Psoas muscle (tissue), 8 donors: ENCODE results near the gene STX1B. TPM values are rescaled to one million over a fixed set of nuclear protein-coding genes. Genes with fewer than 3 reads are reported as not detected.
"Not testable (repeated sequence)": the region's sequence is repeated elsewhere in the genome, so short reads cannot be mapped to it uniquely, and the experiment has no call there.

ENCODE experiments used
- ATAC-seq, 4 donors: fragments of 200-7000 bp; cut with Tn5 transposase; one replicate each; pipeline ENCODE4 v1.9.1; 2020; ENCODE audit warnings: moderate library complexity in 3 of 4, mild to moderate bottlenecking in 2 of 4
- DNase-seq, 2 donors: peaks; one replicate each; pipeline ENCODE4 v3.0.0-alpha.2; 2020
- H3K27ac ChIP-seq: fragments of 200-600 bp; one replicate; pipeline ENCODE4 v1.8.0; 2022
- H3K27me3 ChIP-seq, 3 donors: fragments of 200-600 bp in 1 of 3; one replicate each; pipeline versions ENCODE4 v1.6.1 to v1.8.0; 2013 to 2022; ENCODE audit warnings: low read length in 2 of 3, mild to moderate bottlenecking in 2 of 3, moderate library complexity in 1 of 3; ENCODE audit not compliant: insufficient read depth in 3 of 3
- H3K36me3 ChIP-seq, 2 donors: fragments of 200-600 bp in 1 of 2; one replicate each; pipeline versions ENCODE4 v1.6.1 to v1.8.0; 2013 to 2022; ENCODE audit warnings: low read depth in 1 of 2, mild to moderate bottlenecking in 1 of 2, moderate library complexity in 1 of 2; ENCODE audit not compliant: insufficient read depth in 1 of 2
- H3K4me1 ChIP-seq: fragments of 200-600 bp; one replicate; pipeline ENCODE4 v1.8.0; 2022
- H3K4me3 ChIP-seq: fragments of 200-600 bp; one replicate; pipeline ENCODE4 v1.8.0; 2022; ENCODE audit warnings: mild to moderate bottlenecking
- H3K9me3 ChIP-seq: fragments of 200-600 bp; one replicate; pipeline ENCODE4 v1.8.0; 2022
- WGBS, 3 donors: extraction: QIAGEN DNeasy Blood & Tissue Kit; methylation state at CpG; one replicate each; pipeline versions ENCODE4 v1.1.6 to v1.1.7; 2013; 5-methylcytosine and 5-hydroxymethylcytosine counted together
- intact Hi-C, 2 donors: fragments of 100-400 bp; cut with DNase I; formaldehyde crosslinking; loops; one replicate each; pipeline versions ENCODE4 v1.11.0 to v1.14.2; 2022
- polyA plus RNA-seq, 3 donors: library from polyadenylated mRNA; stranded (reverse); fragments of 200-250 nt; gene quantifications; one replicate each; pipeline ENCODE4 v1.2.3, GENCODE V29; 2013
- total RNA-seq, 4 donors: library from RNA; stranded (reverse); fragmentation: NEBNext Ultra II Directional in 2 of 4; extraction: Animal tissue kit (Norgen Biotek cat#: 25700) in 2 of 4; gene quantifications; one replicate each; pipeline versions ENCODE4 v1.2.1 to v1.2.4, GENCODE V29; 2021 to 2023
- TF ChIP-seq, protein P1 (sequence below): fragments of 200-600 bp; IDR thresholded peaks from one replicate; pipeline ENCODE4 v1.8.0; 2022; ENCODE audit warnings: antibody characterized with exemption
- donor health status: healthy with polysubstance abuse.
- donor health status: DM: no; HTN: no; CAD: no; lungs with moderate emphysema.
- donor health status: Bipolar disorder and iron deficiency.
- donor health status: healthy.
- donor health status: DM: yes; HTN: yes; CAD: no.
- donor health status: DM: no; HTN: no; CAD: no.
- donor health status: DM: no; HTN: no; CAD: no.
- donor health status: DM: yes; HTN: yes; CAD: no.

STX1B gene
- total and polyA plus RNA-seq, 7 donors, result 0.04 to 0.64 (median 0.12) TPM; not detected in 1

DNA sequence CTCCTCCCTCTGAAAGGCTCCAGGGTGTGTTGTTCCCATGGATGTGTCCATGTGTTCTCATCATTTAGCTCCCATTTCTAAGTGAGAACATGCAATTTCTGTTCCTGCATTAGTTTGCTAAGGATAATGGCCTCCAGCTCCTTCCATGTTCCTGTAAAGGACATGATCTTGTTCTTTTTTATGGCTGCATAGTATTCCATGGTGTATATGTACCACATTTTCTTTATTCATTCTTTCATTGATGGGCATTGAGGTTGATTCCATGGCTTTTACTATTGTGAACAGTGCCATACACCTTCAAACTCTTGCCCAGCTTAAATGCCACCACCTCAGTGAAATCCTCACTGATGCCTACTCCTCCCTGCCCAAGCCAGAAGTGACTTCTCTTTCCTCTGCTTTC is 66.1 kb downstream of the STX1B start:
- H3K9me3 ChIP-seq, result no peaks in the 10 kb centered on the region
- TF ChIP-seq, protein P1, sequence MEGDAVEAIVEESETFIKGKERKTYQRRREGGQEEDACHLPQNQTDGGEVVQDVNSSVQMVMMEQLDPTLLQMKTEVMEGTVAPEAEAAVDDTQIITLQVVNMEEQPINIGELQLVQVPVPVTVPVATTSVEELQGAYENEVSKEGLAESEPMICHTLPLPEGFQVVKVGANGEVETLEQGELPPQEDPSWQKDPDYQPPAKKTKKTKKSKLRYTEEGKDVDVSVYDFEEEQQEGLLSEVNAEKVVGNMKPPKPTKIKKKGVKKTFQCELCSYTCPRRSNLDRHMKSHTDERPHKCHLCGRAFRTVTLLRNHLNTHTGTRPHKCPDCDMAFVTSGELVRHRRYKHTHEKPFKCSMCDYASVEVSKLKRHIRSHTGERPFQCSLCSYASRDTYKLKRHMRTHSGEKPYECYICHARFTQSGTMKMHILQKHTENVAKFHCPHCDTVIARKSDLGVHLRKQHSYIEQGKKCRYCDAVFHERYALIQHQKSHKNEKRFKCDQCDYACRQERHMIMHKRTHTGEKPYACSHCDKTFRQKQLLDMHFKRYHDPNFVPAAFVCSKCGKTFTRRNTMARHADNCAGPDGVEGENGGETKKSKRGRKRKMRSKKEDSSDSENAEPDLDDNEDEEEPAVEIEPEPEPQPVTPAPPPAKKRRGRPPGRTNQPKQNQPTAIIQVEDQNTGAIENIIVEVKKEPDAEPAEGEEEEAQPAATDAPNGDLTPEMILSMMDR, result no peak
- H3K27ac ChIP-seq, result no peak overlapping the region
- peaks cover 11% of the 10 kb centered on the region for H3K4me1 ChIP-seq
- H3K4me3 ChIP-seq, result no peak overlapping the region
- DNase-seq (no peak), ATAC-seq (no peak)
- peaks cover 0 to 23% of the 10 kb centered on the region in 2 donors for H3K36me3 ChIP-seq
- no peaks in the 10 kb centered on the region for H3K27me3 ChIP-seq
- intact Hi-C loops, result no loop called here

DNA sequence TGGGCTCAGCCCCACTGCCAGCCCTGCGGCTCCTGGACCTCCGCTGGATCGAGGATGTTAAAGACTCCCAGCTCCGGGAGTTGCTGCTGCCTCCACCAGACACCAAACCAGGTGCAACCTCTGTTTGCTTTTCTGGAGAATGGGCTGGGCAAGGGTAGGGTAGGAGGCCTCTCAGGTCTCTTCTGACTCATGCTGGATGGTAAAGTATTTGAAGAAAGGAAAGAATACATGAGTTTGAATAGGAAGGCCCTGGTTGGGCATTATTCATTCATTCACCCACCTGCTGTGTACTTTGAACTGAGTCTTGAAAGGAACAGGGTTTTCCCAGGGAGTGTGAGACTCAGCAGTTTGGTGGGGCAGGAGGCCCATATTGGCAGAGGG is 68.0 kb downstream of the STX1B start:
- H3K36me3 ChIP-seq, result peaks cover 0 to 23% of the 10 kb centered on the region in 2 donors

DNA sequence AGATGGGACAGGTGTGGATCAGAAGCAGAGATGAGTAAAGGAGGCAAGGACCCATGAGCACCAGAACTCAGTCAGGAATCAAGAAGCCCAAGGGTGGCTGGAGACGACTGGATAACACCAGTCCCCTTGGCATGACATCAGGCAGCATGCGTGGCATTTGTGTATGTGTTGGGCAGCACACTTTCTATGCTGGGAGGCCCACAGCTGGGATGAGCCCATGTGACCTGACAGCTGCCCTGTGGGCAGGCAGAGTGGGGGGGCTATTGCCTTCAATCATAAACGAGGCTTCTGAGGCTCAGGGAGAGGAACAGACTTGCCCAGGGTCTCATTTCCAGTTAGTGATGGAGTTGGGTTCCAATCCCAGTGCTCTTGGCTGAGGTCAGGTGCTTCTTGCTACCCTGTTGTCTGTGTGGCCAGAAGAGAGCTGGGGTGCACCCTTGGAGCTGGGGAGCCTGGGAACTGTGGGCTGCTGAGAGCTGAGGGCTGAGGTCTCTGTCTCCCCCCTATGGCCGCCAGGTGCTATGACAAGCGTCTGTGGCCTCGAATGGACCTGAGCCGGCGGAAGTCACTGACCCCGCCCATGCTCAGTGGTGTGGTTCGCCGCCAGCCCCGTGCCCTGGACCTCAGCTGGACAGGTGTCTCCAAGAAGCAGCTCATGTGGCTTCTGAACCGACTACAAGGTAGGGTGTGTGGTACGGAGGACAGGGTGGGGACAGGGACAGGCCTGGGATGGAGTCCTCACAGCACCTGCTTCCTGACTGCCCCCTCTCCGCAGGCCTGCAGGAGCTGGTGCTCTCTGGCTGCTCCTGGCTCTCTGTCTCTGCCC is 68.6 kb downstream of the STX1B start:
- DNase-seq (peak; percentile 76 to 87), ATAC-seq (peak; percentile 91 to 95 (median 92))
- TF ChIP-seq, protein P1, result peak; percentile 74
- peaks cover 11% of the 10 kb centered on the region for H3K4me1 ChIP-seq
- 18 to 28% (median 22%) methylated on average over 15 of the region's 15 CpGs for WGBS, 3 donors
- intact Hi-C loops, result no loop called here
- no peaks in the 10 kb centered on the region for H3K27me3 ChIP-seq
- peaks cover 0 to 23% of the 10 kb centered on the region in 2 donors for H3K36me3 ChIP-seq
- H3K9me3 ChIP-seq, result no peaks in the 10 kb centered on the region
- peak overlapping the region; percentile 67 for H3K27ac ChIP-seq
- no peak overlapping the region for H3K4me3 ChIP-seq

More for the DNA sequence above, 68.0 kb downstream of the STX1B start:
- intact Hi-C loops, result no loop called here
- ATAC-seq (no peak), DNase-seq (no peak)
- Histone ChIP-seq H3K9me3 (no peaks in the 10 kb centered on the region), H3K4me3 (no peak overlapping the region), H3K4me1 (peaks cover 11% of the 10 kb centered on the region), H3K27me3 (no peaks in the 10 kb centered on the region), H3K27ac (peak overlapping the region; percentile 67)
- TF ChIP-seq, protein P1, result no peak
- WGBS, 3 donors, result 86 to 91% (median 87%) methylated on average over 4 of the region's 4 CpGs

DNA sequence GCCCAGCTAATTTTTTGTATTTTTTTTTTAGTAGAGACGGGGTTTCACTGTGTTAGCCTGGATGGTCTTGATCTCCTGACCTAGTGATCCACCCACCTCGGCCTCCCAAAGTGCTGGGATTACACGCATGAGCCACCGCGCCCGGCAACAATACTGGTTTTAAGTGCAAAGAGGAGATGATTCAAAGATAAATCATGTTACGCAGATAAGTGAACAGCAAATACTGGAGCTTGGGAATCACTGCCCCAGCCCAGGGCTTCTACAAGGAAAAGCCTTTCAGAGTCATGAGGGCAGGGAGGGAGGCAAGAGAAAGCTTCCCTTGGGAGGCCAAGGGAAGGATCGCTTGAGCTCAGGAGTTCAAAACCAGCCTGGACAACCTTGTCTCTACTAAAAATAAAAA is 70.9 kb downstream of the STX1B start:
- peaks cover 11% of the 10 kb centered on the region for H3K4me1 ChIP-seq
- H3K27ac ChIP-seq, intact Hi-C loops, H3K9me3 ChIP-seq, DNase-seq, H3K4me3 ChIP-seq, H3K27me3 ChIP-seq, ATAC-seq: not testable (repeated sequence)
- 89 to 94% (median 91%) methylated on average over 8 of the region's 8 CpGs for WGBS, 3 donors
- H3K36me3 ChIP-seq, result peaks cover 0 to 24% of the 10 kb centered on the region in 2 donors

Other genes with a start within 250 kb of the STX1B start
- gene CFAP119, start 248.6 kb downstream of the STX1B start, total RNA-seq, result 1 to 10 TPM in 1 of 4 donors, under 1 TPM in 3; 0.52 to 2.4 (median 0.78) TPM
- 1 to 10 TPM in 1 of 3 donors, under 1 TPM in 2; 0.48 to 3.0 (median 0.63) TPM for gene CFAP119, start 248.6 kb downstream of the STX1B start, polyA plus RNA-seq
- gene RNF40, start 248.3 kb downstream of the STX1B start, total RNA-seq, result 10 to 100 TPM; 26.8 to 49.1 (median 36.5) TPM
- 10 to 100 TPM; 29.1 to 42.2 (median 33.2) TPM for gene RNF40, start 248.3 kb downstream of the STX1B start, polyA plus RNA-seq
- 10 to 100 TPM in 3 of 4 donors, 1 to 10 TPM in 1; 5.3 to 15.9 (median 13.1) TPM for gene ZNF629, start 223.4 kb downstream of the STX1B start, total RNA-seq
- 1 to 10 TPM; 1.5 to 7.8 (median 4.4) TPM for gene ZNF629, start 223.4 kb downstream of the STX1B start, polyA plus RNA-seq
- 10 to 100 TPM; 13.9 to 18.1 (median 15.1) TPM for gene BCL7C, start 116.6 kb downstream of the STX1B start, total RNA-seq
- gene BCL7C, start 116.6 kb downstream of the STX1B start, polyA plus RNA-seq, result 10 to 100 TPM; 18.9 to 40.9 (median 30.2) TPM
- gene CTF1, start 114.0 kb downstream of the STX1B start, total RNA-seq, result 10 to 100 TPM in 1 of 4 donors, 1 to 10 TPM in 3; 8.5 to 16.6 (median 9.4) TPM
- gene CTF1, start 114.0 kb downstream of the STX1B start, polyA plus RNA-seq, result 1 to 10 TPM; 4.9 to 5.5 (median 5.2) TPM
- gene FBXL19, start 87.1 kb downstream of the STX1B start, total RNA-seq, result 1 to 10 TPM; 3.4 to 4.2 (median 4.1) TPM
- 1 to 10 TPM; 2.8 to 5.4 (median 2.8) TPM for gene FBXL19, start 87.1 kb downstream of the STX1B start, polyA plus RNA-seq
- gene ORAI3, start 61.6 kb downstream of the STX1B start, total RNA-seq, result 1 to 10 TPM; 3.6 to 5.8 (median 5.5) TPM
- gene ORAI3, start 61.6 kb downstream of the STX1B start, polyA plus RNA-seq, result 1 to 10 TPM; 3.5 to 6.0 (median 4.0) TPM
- gene SETD1A, start 52.9 kb downstream of the STX1B start, total RNA-seq, result 10 to 100 TPM; 13.3 to 19.0 (median 16.2) TPM
- 10 to 100 TPM in 1 of 3 donors, 1 to 10 TPM in 2; 7.9 to 15.9 (median 9.4) TPM for gene SETD1A, start 52.9 kb downstream of the STX1B start, polyA plus RNA-seq
- gene HSD3B7, start 25.4 kb downstream of the STX1B start, total RNA-seq, result 10 to 100 TPM in 1 of 4 donors, 1 to 10 TPM in 3; 3.2 to 12.8 (median 5.4) TPM
- gene HSD3B7, start 25.4 kb downstream of the STX1B start, polyA plus RNA-seq, result 1 to 10 TPM; 3.5 to 4.9 (median 4.1) TPM
- gene STX4, start 22.9 kb upstream of the STX1B start, total RNA-seq, result 10 to 100 TPM; 47.6 to 57.8 (median 51.6) TPM
- 100 to 1,000 TPM in 1 of 3 donors, 10 to 100 TPM in 2; 61.8 to 123 (median 83.3) TPM for gene STX4, start 22.9 kb upstream of the STX1B start, polyA plus RNA-seq
- gene ZNF668, start 63.6 kb upstream of the STX1B start, total RNA-seq, result 1 to 10 TPM; 5.3 to 7.5 (median 5.8) TPM
- gene ZNF668, start 63.6 kb upstream of the STX1B start, polyA plus RNA-seq, result 10 to 100 TPM in 2 of 3 donors, 1 to 10 TPM in 1; 7.2 to 12.3 (median 10.9) TPM
- gene ZNF646, start 63.8 kb upstream of the STX1B start, total RNA-seq, result 10 to 100 TPM in 2 of 4 donors, 1 to 10 TPM in 2; 8.4 to 22.6 (median 12.3) TPM
- gene ZNF646, start 63.8 kb upstream of the STX1B start, polyA plus RNA-seq, result 10 to 100 TPM in 1 of 3 donors, 1 to 10 TPM in 2; 4.0 to 20.8 (median 5.9) TPM
- gene PRSS53, start 78.3 kb upstream of the STX1B start, total RNA-seq, result under 1 TPM; 0.32 to 0.90 (median 0.48) TPM
- under 1 TPM; 0.17 to 0.56 (median 0.31) TPM for gene PRSS53, start 78.3 kb upstream of the STX1B start, polyA plus RNA-seq
- gene VKORC1, start 84.2 kb upstream of the STX1B start, total RNA-seq, result 10 to 100 TPM; 13.3 to 17.8 (median 16.5) TPM
- 10 to 100 TPM; 28.6 to 57.0 (median 48.3) TPM for gene VKORC1, start 84.2 kb upstream of the STX1B start, polyA plus RNA-seq
- 10 to 100 TPM; 36.7 to 72.8 (median 55.4) TPM for gene BCKDK, start 97.7 kb upstream of the STX1B start, total RNA-seq
- 10 to 100 TPM; 46.6 to 58.6 (median 47.3) TPM for gene BCKDK, start 97.7 kb upstream of the STX1B start, polyA plus RNA-seq
- 10 to 100 TPM; 39.9 to 75.4 (median 61.2) TPM for gene KAT8, start 107.0 kb upstream of the STX1B start, total RNA-seq
- 10 to 100 TPM; 36.1 to 56.7 (median 51.2) TPM for gene KAT8, start 107.0 kb upstream of the STX1B start, polyA plus RNA-seq
- gene PRSS8, start 125.1 kb upstream of the STX1B start, total RNA-seq, result not detected
- gene PRSS8, start 125.1 kb upstream of the STX1B start, polyA plus RNA-seq, result under 1 TPM in 2 of 3 donors, not detected in 1; 0.07 to 0.22 TPM
- gene PRSS36, start 139.4 kb upstream of the STX1B start, total RNA-seq, result 1 to 10 TPM in 1 of 4 donors, under 1 TPM in 3; 0.47 to 1.1 (median 0.67) TPM
- 1 to 10 TPM in 2 of 3 donors, under 1 TPM in 1; 0.24 to 1.7 (median 1.3) TPM for gene PRSS36, start 139.4 kb upstream of the STX1B start, polyA plus RNA-seq
- 100 to 1,000 TPM; 133 to 246 (median 160) TPM for gene FUS, start 169.5 kb upstream of the STX1B start, total RNA-seq
- gene FUS, start 169.5 kb upstream of the STX1B start, polyA plus RNA-seq, result 100 to 1,000 TPM; 117 to 185 (median 159) TPM
- gene PYCARD, start 192.1 kb upstream of the STX1B start, total RNA-seq, result 1 to 10 TPM; 2.6 to 3.2 (median 3.0) TPM
- gene PYCARD, start 192.1 kb upstream of the STX1B start, polyA plus RNA-seq, result 1 to 10 TPM; 2.1 to 4.9 (median 3.4) TPM
- 100 to 1,000 TPM; 155 to 236 (median 229) TPM for gene TRIM72, start 203.5 kb upstream of the STX1B start, total RNA-seq
- gene TRIM72, start 203.5 kb upstream of the STX1B start, polyA plus RNA-seq, result 100 to 1,000 TPM in 1 of 3 donors, 10 to 100 TPM in 2; 62.9 to 132 (median 64.8) TPM
- gene PYDC1, start 206.5 kb upstream of the STX1B start, total RNA-seq, result not detected
- not detected for gene PYDC1, start 206.5 kb upstream of the STX1B start, polyA plus RNA-seq
- 1 to 10 TPM; 3.2 to 5.9 (median 3.9) TPM for gene ITGAM, start 249.3 kb upstream of the STX1B start, total RNA-seq
- 1 to 10 TPM in 2 of 3 donors, under 1 TPM in 1; 0.52 to 2.5 (median 1.4) TPM for gene ITGAM, start 249.3 kb upstream of the STX1B start, polyA plus RNA-seq